DND-41 (cell line): ENCODE data around the gene PNKP.

Experiments used
- ATAC-seq: fragments of 200-7000 bp; cut with Tn5 transposase; 3 replicates; pipeline ENCODE4 v1.9.1; 2021; ENCODE audit warnings: low read depth; ENCODE audit not compliant: insufficient read depth
- DNase-seq: peaks from one replicate; pipeline ENCODE4 v3.0.0-alpha.2; 2020
- H2AFZ ChIP-seq: 2 replicates; pipeline ENCODE4 v1.6.0; 2012; ENCODE audit warnings: low read depth, low read length
- H3K27ac ChIP-seq: 2 replicates; pipeline ENCODE4 v1.5.1; 2012; ENCODE audit warnings: low read length, inconsistent platforms
- H3K27me3 ChIP-seq: fragments of 200-600 bp; sonication (generic); 2 replicates; pipeline ENCODE4 v1.6.0; 2012; ENCODE audit warnings: low read length, mild to moderate bottlenecking, inconsistent platforms; ENCODE audit not compliant: insufficient read depth, poor library complexity
- H3K36me3 ChIP-seq: 2 replicates; pipeline ENCODE4 v1.5.1; 2012; ENCODE audit warnings: low read length, inconsistent platforms; ENCODE audit not compliant: insufficient read depth
- H3K4me1 ChIP-seq: 2 replicates; pipeline ENCODE4 v1.5.1; 2012; ENCODE audit warnings: mild to moderate bottlenecking, low read length; ENCODE audit not compliant: insufficient read depth
- H3K4me2 ChIP-seq: 2 replicates; pipeline ENCODE4 v1.6.0; 2012; ENCODE audit warnings: mild to moderate bottlenecking, moderate library complexity, low read length, inconsistent platforms; ENCODE audit not compliant: insufficient read depth
- H3K4me3 ChIP-seq, 2 experiments: fragments of 200-600 bp in 1 of 2; shearing (Covaris generic) in 1 of 2; 2 replicates each; pipeline ENCODE4 v1.5.1; 2012 to 2016; ENCODE audit warnings: inconsistent platforms in 2 of 2, low read length in 2 of 2, mild to moderate bottlenecking in 2 of 2, low read depth in 1 of 2, moderate library complexity in 1 of 2
- H3K79me2 ChIP-seq: 2 replicates; pipeline ENCODE4 v1.6.0; 2012; ENCODE audit warnings: low read length, inconsistent platforms; ENCODE audit not compliant: insufficient read depth
- H3K9ac ChIP-seq: 2 replicates; pipeline ENCODE4 v1.6.0; 2012; ENCODE audit warnings: low read depth, mild to moderate bottlenecking, inconsistent platforms, low read length, moderate library complexity
- H3K9me3 ChIP-seq: 2 replicates; pipeline ENCODE4 v1.5.1; 2012; ENCODE audit warnings: low read length, moderate library complexity, mild to moderate bottlenecking, inconsistent platforms; ENCODE audit not compliant: insufficient read depth, severe bottlenecking
- H4K20me1 ChIP-seq: 2 replicates; pipeline ENCODE4 v1.6.0; 2012; ENCODE audit warnings: low read length; ENCODE audit not compliant: insufficient read depth
- EZH2 ChIP-seq: IDR thresholded peaks from 3 replicates; pipeline ENCODE4 v1.6.1; 2012; ENCODE audit warnings: borderline replicate concordance, low read depth, mild to moderate bottlenecking, moderate library complexity, low read length, inconsistent platforms; ENCODE audit not compliant: severe bottlenecking
- TF ChIP-seq, protein P1 (sequence below): IDR thresholded peaks from 2 replicates; pipeline ENCODE4 v1.5.1; 2012; ENCODE audit warnings: borderline replicate concordance, low read length, moderate library complexity, mild to moderate bottlenecking; ENCODE audit not compliant: poor library complexity, severe bottlenecking; ENCODE audit errors: extremely low read depth

PNKP gene

DNA sequence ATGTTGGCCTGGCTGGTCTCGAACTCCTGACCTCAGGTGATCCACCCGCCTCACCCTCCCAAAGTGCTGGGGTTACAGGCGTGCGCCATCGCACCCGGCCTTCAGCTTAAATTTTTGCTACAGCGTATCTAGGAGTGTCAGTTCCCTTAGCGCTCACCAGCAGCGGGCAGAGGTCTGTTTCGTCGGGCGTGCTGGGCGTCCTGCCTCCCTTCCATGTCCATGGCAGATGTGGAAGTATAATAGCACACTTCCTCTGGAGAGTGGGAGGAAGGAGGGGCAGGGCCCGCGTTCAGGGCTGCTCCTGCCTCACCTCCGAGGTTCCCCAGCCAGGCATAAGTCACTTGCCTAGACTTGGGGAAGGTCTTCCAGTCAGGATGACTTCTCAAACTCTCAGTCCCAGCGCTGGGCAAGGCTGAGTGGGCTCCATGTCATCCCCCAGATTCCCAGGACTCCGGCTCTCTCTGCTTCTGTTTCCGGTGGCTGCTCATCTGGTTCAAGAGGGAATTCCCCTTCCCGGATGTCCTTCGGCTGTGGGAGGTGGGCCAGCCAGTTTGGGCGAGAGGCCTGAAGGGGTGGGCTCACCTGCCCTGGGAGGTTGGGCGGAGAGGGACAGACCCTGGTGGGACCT lies 19.8 kb upstream of the PNKP start:
- Histone ChIP-seq H3K4me3 (no peak overlapping the region), H3K36me3 (peaks cover 31% of the 10 kb centered on the region), H3K9ac (no peak overlapping the region), H3K4me2 (no peak overlapping the region), H2AFZ (no peak overlapping the region), H4K20me1 (no peaks in the 10 kb centered on the region; the same call in 1 of the 2 replicates), H3K27ac (no peak overlapping the region), H3K4me1 (no peaks in the 10 kb centered on the region), H3K79me2 (no peaks in the 10 kb centered on the region), H3K27me3 (no peaks in the 10 kb centered on the region), H3K9me3 (no peaks in the 10 kb centered on the region)
- DNase-seq (no peak), ATAC-seq (no peak)
- TF ChIP-seq, protein P1, sequence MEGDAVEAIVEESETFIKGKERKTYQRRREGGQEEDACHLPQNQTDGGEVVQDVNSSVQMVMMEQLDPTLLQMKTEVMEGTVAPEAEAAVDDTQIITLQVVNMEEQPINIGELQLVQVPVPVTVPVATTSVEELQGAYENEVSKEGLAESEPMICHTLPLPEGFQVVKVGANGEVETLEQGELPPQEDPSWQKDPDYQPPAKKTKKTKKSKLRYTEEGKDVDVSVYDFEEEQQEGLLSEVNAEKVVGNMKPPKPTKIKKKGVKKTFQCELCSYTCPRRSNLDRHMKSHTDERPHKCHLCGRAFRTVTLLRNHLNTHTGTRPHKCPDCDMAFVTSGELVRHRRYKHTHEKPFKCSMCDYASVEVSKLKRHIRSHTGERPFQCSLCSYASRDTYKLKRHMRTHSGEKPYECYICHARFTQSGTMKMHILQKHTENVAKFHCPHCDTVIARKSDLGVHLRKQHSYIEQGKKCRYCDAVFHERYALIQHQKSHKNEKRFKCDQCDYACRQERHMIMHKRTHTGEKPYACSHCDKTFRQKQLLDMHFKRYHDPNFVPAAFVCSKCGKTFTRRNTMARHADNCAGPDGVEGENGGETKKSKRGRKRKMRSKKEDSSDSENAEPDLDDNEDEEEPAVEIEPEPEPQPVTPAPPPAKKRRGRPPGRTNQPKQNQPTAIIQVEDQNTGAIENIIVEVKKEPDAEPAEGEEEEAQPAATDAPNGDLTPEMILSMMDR, result no peak
- TF ChIP-seq EZH2, result no peak

DNA sequence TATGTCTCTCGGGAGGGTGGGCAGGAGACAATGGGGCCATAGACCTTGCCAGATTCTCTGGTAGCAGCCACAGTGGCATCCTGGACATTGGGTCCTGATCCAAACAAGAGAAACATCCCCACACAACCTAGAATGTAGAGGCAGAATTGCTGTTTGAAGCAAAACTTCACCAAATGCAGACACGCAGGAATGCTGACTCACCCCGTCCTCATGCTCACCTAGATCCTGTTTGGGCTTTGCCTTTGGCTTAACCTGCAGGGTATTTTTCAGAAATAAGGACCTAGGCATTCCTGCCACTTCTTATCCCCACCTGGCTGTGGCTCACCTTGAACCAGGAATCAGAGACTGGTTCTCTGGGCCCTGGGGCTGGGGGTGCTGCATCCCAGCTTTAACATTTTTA lies 17.4 kb upstream of the PNKP start:
- Histone ChIP-seq H3K36me3 (peaks cover 53% of the 10 kb centered on the region), H3K27me3 (no peaks in the 10 kb centered on the region), H3K4me3 (no peak overlapping the region), H3K27ac (no peak overlapping the region), H3K9me3 (no peaks in the 10 kb centered on the region), H3K4me1 (no peaks in the 10 kb centered on the region), H3K79me2 (no peaks in the 10 kb centered on the region; the same call in 1 of the 2 replicates), H4K20me1 (no peaks in the 10 kb centered on the region; the same call in 1 of the 2 replicates), H3K9ac (no peak overlapping the region), H2AFZ (no peak overlapping the region), H3K4me2 (no peak overlapping the region)
- no peak for DNase-seq
- TF ChIP-seq EZH2, result no peak
- TF ChIP-seq, protein P1, result no peak
- ATAC-seq, result no peak

DNA sequence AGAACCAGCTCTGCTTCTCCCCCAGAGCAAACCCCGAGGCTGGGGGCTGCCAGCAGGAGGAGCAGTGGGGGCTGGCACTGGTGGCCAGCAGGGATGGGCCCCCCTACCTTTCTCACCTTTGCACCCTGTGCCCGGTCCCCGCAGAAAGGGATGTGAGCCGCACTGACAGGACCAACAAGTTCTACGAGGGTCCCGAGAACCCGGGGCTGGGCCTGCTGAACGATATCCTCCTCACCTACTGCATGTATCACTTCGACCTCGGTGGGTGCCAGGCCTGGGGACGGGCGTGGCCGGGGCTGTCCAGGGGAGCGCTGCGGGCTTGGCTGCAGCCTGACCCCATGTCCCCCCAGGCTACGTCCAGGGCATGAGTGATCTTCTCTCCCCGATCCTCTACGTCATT lies 16.7 kb upstream of the PNKP start:
- no peaks in the 10 kb centered on the region for H3K27me3 ChIP-seq
- ATAC-seq, result no peak
- no peak for DNase-seq
- no peak overlapping the region for H3K4me3 ChIP-seq
- no peak overlapping the region for H3K9ac ChIP-seq
- no peak for TF ChIP-seq EZH2
- TF ChIP-seq, protein P1, result no peak
- H2AFZ ChIP-seq, result no peak overlapping the region
- no peak overlapping the region for H3K4me2 ChIP-seq
- peaks cover 2% of the 10 kb centered on the region for H3K79me2 ChIP-seq
- H4K20me1 ChIP-seq, result no peaks in the 10 kb centered on the region; the same call in 1 of the 2 replicates
- H3K4me1 ChIP-seq, result peaks cover 5% of the 10 kb centered on the region
- H3K9me3 ChIP-seq, result no peaks in the 10 kb centered on the region
- H3K27ac ChIP-seq, result no peak overlapping the region
- H3K36me3 ChIP-seq, result peaks cover 58% of the 10 kb centered on the region
